ENCODE data around the gene WNT9B. TPM values are rescaled to one million over a fixed set of nuclear protein-coding genes. Genes with fewer than 3 reads are reported as not detected.
A peak's percentile ranks its signal among the peaks of the same experiment; 100 is the strongest.

Gene WNT9B
- total and polyA plus RNA-seq, 12 donors, result 0.07 to 2.0 (median 0.55) TPM; not detected in 3

- 83 to 90% (median 87%) methylated on average over 6 to 8 of the region's 8 CpGs for WGBS, 4 donors
- TF ChIP-seq CTCF (IDR thresholded peaks at IDR 0.05), result no peak
- no peak for TF ChIP-seq POLR2A (IDR thresholded peaks at IDR 0.05)
- H3K4me3 ChIP-seq, result no peak overlapping the region
Measured at GRCh38 chr17:46809110-46809571, 42.2 kb upstream of the WNT9B start.

GRCh38 chr17:46810837-46811236 is 40.5 kb upstream of the WNT9B start:
- Histone ChIP-seq H3K9me3 (replicated peaks in 1 of 3) (no peaks in the 10 kb centered on the region), H3K27me3 (no peaks in the 10 kb centered on the region), H3K27ac (no peak overlapping the region), H3K4me1 (replicated peaks in 1 of 2) (no peaks in the 10 kb centered on the region), H3K36me3 (replicated peaks in 1 of 2) (no peaks in the 10 kb centered on the region), H3K4me3 (no peak overlapping the region)
- WGBS, 4 donors, result 85 to 94% (median 91%) methylated on average over 5 to 10 of the region's 10 CpGs
- intact Hi-C loops (cut with DNase I), result no loop called here
- no peak for DNase-seq
- no peak for TF ChIP-seq POLR2A (IDR thresholded peaks at IDR 0.05)
- TF ChIP-seq CTCF (IDR thresholded peaks at IDR 0.05), result no peak

More at GRCh38 chr17:46809110-46809571, 42.2 kb upstream of the WNT9B start:
- Histone ChIP-seq H3K27me3 (no peaks in the 10 kb centered on the region), H3K27ac (no peak overlapping the region), H3K4me1 (replicated peaks in 1 of 2) (no peaks in the 10 kb centered on the region), H3K9me3 (replicated peaks in 1 of 3) (no peaks in the 10 kb centered on the region), H3K36me3 (replicated peaks in 1 of 2) (no peaks in the 10 kb centered on the region)
- no peak for DNase-seq
- intact Hi-C loops (cut with DNase I), result no loop called here

GRCh38 chr17:46811978-46812583 is 39.3 kb upstream of the WNT9B start:
- WGBS, 4 donors, result 40 to 62% (median 47%) methylated on average over 8 to 11 of the region's 11 CpGs
- Histone ChIP-seq H3K4me1 (replicated peaks in 1 of 2) (no peaks in the 10 kb centered on the region), H3K36me3 (replicated peaks in 1 of 2) (no peaks in the 10 kb centered on the region), H3K9me3 (replicated peaks in 1 of 3) (no peaks in the 10 kb centered on the region), H3K27me3 (peaks cover 5% of the 10 kb centered on the region), H3K4me3 (no peak overlapping the region), H3K27ac (no peak overlapping the region)
- peak in 4 of 7 donors; percentile 19 to 42 (median 34) for DNase-seq
- TF ChIP-seq POLR2A (IDR thresholded peaks at IDR 0.05) (no peak), CTCF (IDR thresholded peaks at IDR 0.05) (no peak)
- intact Hi-C loops (cut with DNase I), result no loop called here

- Histone ChIP-seq H3K27me3 (peaks cover 12% of the 10 kb centered on the region), H3K27ac (no peak overlapping the region), H3K4me1 (replicated peaks in 1 of 2) (no peaks in the 10 kb centered on the region), H3K36me3 (replicated peaks in 1 of 2) (no peaks in the 10 kb centered on the region), H3K9me3 (replicated peaks in 1 of 3) (no peaks in the 10 kb centered on the region), H3K4me3 (no peak overlapping the region)
- 71 to 87% (median 80%) methylated on average over 6 of the region's 6 CpGs for WGBS, 4 donors
- intact Hi-C loops (cut with DNase I), result no loop called here
- DNase-seq, result no peak
- TF ChIP-seq CTCF (IDR thresholded peaks at IDR 0.05) (no peak), POLR2A (IDR thresholded peaks at IDR 0.05) (no peak)
Measured at GRCh38 chr17:46812624-46813318, 38.6 kb upstream of the WNT9B start.

All from adrenal gland (tissue), 12 donors.